CD8-positive, alpha-beta memory T cell (primary cell): ENCODE measurements around the gene PSMD5. TPM values are rescaled to one million over a fixed set of nuclear protein-coding genes. Genes with fewer than 3 reads are reported as not detected.

ENCODE experiments used
- CTCF ChIA-PET: fragments of 350-600 bp; sonication (Branson Sonifier 250); formaldehyde crosslinking; loops from one replicate; lab custom pipeline; 2021; ENCODE audit warnings: antibody characterized with exemption; lab: Charles Lee
- POLR2A ChIA-PET: fragments of 350-600 bp; sonication (Branson Sonifier 250); formaldehyde crosslinking; loops from one replicate; lab custom pipeline; 2021; ENCODE audit warnings: antibody characterized with exemption; lab: Charles Lee
- DNase-seq, 5 donors: peaks; one replicate each; pipeline versions ENCODE4 v3.0.0 to v3.0.0-alpha.2; 2020 to 2022; ENCODE audit warnings: mixed read lengths in 1 of 5
- H3K27ac ChIP-seq: one replicate; pipeline ENCODE4 v1.7.0; 2013; ENCODE audit warnings: low read depth, mild to moderate bottlenecking, low read length, moderate library complexity
- H3K27me3 ChIP-seq: 2 replicates; pipeline ENCODE4 v1.7.0; 2013; ENCODE audit warnings: low read length, mild to moderate bottlenecking; ENCODE audit not compliant: insufficient read depth, poor library complexity, severe bottlenecking
- H3K36me3 ChIP-seq: 2 replicates; pipeline ENCODE4 v1.7.0; 2013; ENCODE audit warnings: mild to moderate bottlenecking, low read length, moderate library complexity; ENCODE audit not compliant: insufficient read depth
- H3K4me1 ChIP-seq: 2 replicates; pipeline ENCODE4 v1.7.0; 2013; ENCODE audit warnings: mild to moderate bottlenecking, low read length, moderate library complexity; ENCODE audit not compliant: insufficient read depth
- H3K4me3 ChIP-seq: 2 replicates; pipeline ENCODE4 v1.7.0; 2013; ENCODE audit warnings: mild to moderate bottlenecking, low read length
- H3K9me3 ChIP-seq: 2 replicates; pipeline ENCODE4 v1.7.0; 2013; ENCODE audit warnings: mild to moderate bottlenecking, low read length
- H3K27ac Mint-ChIP-seq, 8 donors: one replicate each; pipeline ENCODE4 v1.8.0; 2020 to 2021; ENCODE audit warnings: mixed read lengths in 8 of 8, mild to moderate bottlenecking in 6 of 8, inconsistent platforms in 3 of 8, moderate library complexity in 3 of 8
- H3K27me3 Mint-ChIP-seq, 2 donors: one replicate each; pipeline ENCODE4 v1.8.0; 2020 to 2021; ENCODE audit warnings: mixed read lengths in 2 of 2, mild to moderate bottlenecking in 1 of 2, moderate library complexity in 1 of 2
- H3K36me3 Mint-ChIP-seq, 3 donors: one replicate each; pipeline ENCODE4 v1.8.0; 2020 to 2021; ENCODE audit warnings: mixed read lengths in 3 of 3, inconsistent platforms in 1 of 3, mild to moderate bottlenecking in 1 of 3
- H3K4me1 Mint-ChIP-seq, 3 donors: one replicate each; pipeline ENCODE4 v1.8.0; 2020 to 2021; ENCODE audit warnings: mixed read lengths in 3 of 3, inconsistent platforms in 1 of 3, mild to moderate bottlenecking in 1 of 3
- H3K4me3 Mint-ChIP-seq, 7 donors: one replicate each; pipeline ENCODE4 v1.8.0; 2020 to 2021; ENCODE audit warnings: mixed read lengths in 7 of 7, mild to moderate bottlenecking in 6 of 7, moderate library complexity in 4 of 7, inconsistent platforms in 2 of 7
- H3K9me3 Mint-ChIP-seq, 5 donors: one replicate each; pipeline ENCODE4 v1.8.0; 2020 to 2022; ENCODE audit warnings: mixed read lengths in 5 of 5, mild to moderate bottlenecking in 3 of 5, moderate library complexity in 2 of 5, inconsistent platforms in 1 of 5
- polyA plus RNA-seq: library from polyadenylated mRNA; unstranded; fragments of 300-500 nt; fragmentation: Illumina TruSeq; gene quantifications from one replicate; pipeline ENCODE4 v1.2.3, GENCODE V29; 2021
- total RNA-seq, 2 experiments: library from RNA; stranded (reverse); gene quantifications; one replicate each; pipeline ENCODE4 v1.2.3, GENCODE V29; 2021

The PSMD5 gene
- total and polyA plus RNA-seq, 3 experiments from 2014 or later, result 21.1 to 63.7 (median 60.9) TPM

GRCh38 chr9:120874226-120875194 lies 31.8 kb upstream of the PSMD5 start:
- ChIA-PET CTCF (interaction anchor here (1.0 to 19.5 kb wide), 8 partner anchors 13 to 200 kb away, joined by 3 to 363 read pairs (median 4); partner anchors contain the start of gene TRAF1), POLR2A (interaction anchor here (1.0 to 7.9 kb wide), 9 partner anchors 16 to 62 kb away, joined by 3 to 71 read pairs (median 7); no protein-coding TSS in a partner anchor)
- peaks cover 22% of the 10 kb centered on the region for H3K36me3 ChIP-seq
- Mint-ChIP-seq H3K9me3 (no peaks in the 10 kb centered on the region), H3K36me3 (peaks cover 2 to 50% (median 3%) of the 10 kb centered on the region in 3 donors), H3K27ac (peak overlapping the region; percentile 66 to 97 (median 91)), H3K27me3 (peaks cover 0 to 2% of the 10 kb centered on the region in 2 donors), H3K4me3 (peak overlapping the region in 4 of 7 donors; percentile 37 to 78 (median 69)), H3K4me1 (peaks cover 33 to 68% (median 46%) of the 10 kb centered on the region in 3 donors)
- DNase-seq, result peak in 2 of 5 donors; percentile 12 to 41
- no peaks in the 10 kb centered on the region for H3K9me3 ChIP-seq
- H3K27ac ChIP-seq, result peak overlapping the region; percentile 86
- no peaks in the 10 kb centered on the region for H3K27me3 ChIP-seq
- peaks cover 35% of the 10 kb centered on the region for H3K4me1 ChIP-seq
- no peak overlapping the region for H3K4me3 ChIP-seq

GRCh38 chr9:120873512-120873911 lies 30.8 kb upstream of the PSMD5 start:
- CTCF ChIA-PET, result interaction anchor here (1.0 to 19.5 kb wide), 8 partner anchors 11 to 201 kb away, joined by 3 to 363 read pairs (median 6); partner anchors contain the start of gene TRAF1
- peaks cover 0 to 2% of the 10 kb centered on the region in 2 donors for H3K27me3 Mint-ChIP-seq
- H3K27ac Mint-ChIP-seq, result peak overlapping the region; percentile 32 to 94 (median 72)
- H3K27me3 ChIP-seq, result no peaks in the 10 kb centered on the region
- peaks cover 22% of the 10 kb centered on the region for H3K36me3 ChIP-seq
- POLR2A ChIA-PET, result interaction anchor here (0.6 to 2.2 kb wide), 9 partner anchors 15 to 62 kb away, joined by 3 to 10 read pairs (median 7); no protein-coding TSS in a partner anchor
- peaks cover 27 to 65% (median 41%) of the 10 kb centered on the region in 3 donors for H3K4me1 Mint-ChIP-seq
- DNase-seq, result peak in 1 of 5 donors; percentile 43
- peaks cover 30% of the 10 kb centered on the region for H3K4me1 ChIP-seq
- peaks cover 2 to 55% (median 3%) of the 10 kb centered on the region in 3 donors for H3K36me3 Mint-ChIP-seq
- no peaks in the 10 kb centered on the region for H3K9me3 ChIP-seq
- no peak overlapping the region for H3K4me3 ChIP-seq
- H3K27ac ChIP-seq, result no peak overlapping the region
- no peaks in the 10 kb centered on the region for H3K9me3 Mint-ChIP-seq
- peak overlapping the region in 2 of 7 donors; percentile 53 to 64 for H3K4me3 Mint-ChIP-seq

- Histone ChIP-seq H3K4me1 (peaks cover 30% of the 10 kb centered on the region), H3K9me3 (no peaks in the 10 kb centered on the region), H3K27me3 (no peaks in the 10 kb centered on the region), H3K4me3 (no peak overlapping the region), H3K27ac (no peak overlapping the region), H3K36me3 (peaks cover 22% of the 10 kb centered on the region)
- Mint-ChIP-seq H3K27me3 (peaks cover 0 to 2% of the 10 kb centered on the region in 2 donors), H3K4me1 (peaks cover 24 to 65% (median 40%) of the 10 kb centered on the region in 3 donors), H3K4me3 (peak overlapping the region in 2 of 7 donors; percentile 53 to 64), H3K27ac (peak overlapping the region; percentile 32 to 94 (median 70)), H3K9me3 (no peaks in the 10 kb centered on the region), H3K36me3 (peaks cover 2 to 58% (median 3%) of the 10 kb centered on the region in 3 donors)
- ChIA-PET POLR2A (interaction anchor here (0.8 to 2.2 kb wide), 9 partner anchors 15 to 63 kb away, joined by 3 to 10 read pairs (median 7); no protein-coding TSS in a partner anchor), CTCF (interaction anchor here (1.0 to 19.5 kb wide), 9 partner anchors 11 to 203 kb away, joined by 3 to 363 read pairs (median 6); partner anchors contain the start of gene TRAF1)
- DNase-seq, result peak in 1 of 5 donors; percentile 6
Measured at GRCh38 chr9:120872791-120873502, 30.2 kb upstream of the PSMD5 start.

- Mint-ChIP-seq H3K27me3 (peaks cover 0 to 2% of the 10 kb centered on the region in 2 donors), H3K27ac (peak overlapping the region in 7 of 8 donors; percentile 5 to 97 (median 82)), H3K36me3 (peaks cover 3 to 70% (median 5%) of the 10 kb centered on the region in 3 donors), H3K9me3 (no peaks in the 10 kb centered on the region), H3K4me1 (peaks cover 15 to 54% (median 28%) of the 10 kb centered on the region in 3 donors), H3K4me3 (peak overlapping the region in 2 of 7 donors; percentile 9 to 40)
- POLR2A ChIA-PET, result interaction anchor here (1.3 to 4.7 kb wide), 3 partner anchors 22 to 66 kb away, joined by 3 to 37 read pairs (median 18); no protein-coding TSS in a partner anchor
- no peaks in the 10 kb centered on the region for H3K27me3 ChIP-seq
- CTCF ChIA-PET, result interaction anchor here (1.1 to 19.5 kb wide), 13 partner anchors 9 to 202 kb away, joined by 3 to 363 read pairs (median 8); partner anchors contain the start of genes PSMD5 and TRAF1
- peak in 1 of 5 donors; percentile 45 for DNase-seq
- H3K9me3 ChIP-seq, result no peaks in the 10 kb centered on the region
- peak overlapping the region; percentile 88 for H3K27ac ChIP-seq
- H3K36me3 ChIP-seq, result peaks cover 42% of the 10 kb centered on the region
- no peak overlapping the region for H3K4me3 ChIP-seq
- peaks cover 16% of the 10 kb centered on the region for H3K4me1 ChIP-seq
Measured at GRCh38 chr9:120870206-120870605, 27.5 kb upstream of the PSMD5 start.

GRCh38 chr9:120869726-120870125 lies 27.0 kb upstream of the PSMD5 start:
- Histone ChIP-seq H3K9me3 (no peaks in the 10 kb centered on the region), H3K4me3 (no peak overlapping the region), H3K4me1 (peaks cover 15% of the 10 kb centered on the region), H3K27me3 (no peaks in the 10 kb centered on the region), H3K27ac (peak overlapping the region; percentile 88), H3K36me3 (peaks cover 45% of the 10 kb centered on the region)
- H3K4me3 Mint-ChIP-seq, result peak overlapping the region in 5 of 7 donors; percentile 37 to 98 (median 92)
- no peaks in the 10 kb centered on the region for H3K9me3 Mint-ChIP-seq
- CTCF ChIA-PET, result interaction anchor here (1.1 to 19.5 kb wide), 22 partner anchors 9 to 202 kb away, joined by 3 to 363 read pairs (median 8); partner anchors contain the start of genes PSMD5 and TRAF1
- H3K27me3 Mint-ChIP-seq, result peaks cover 0 to 2% of the 10 kb centered on the region in 2 donors
- POLR2A ChIA-PET, result interaction anchor here (0.6 to 4.7 kb wide), 9 partner anchors 15 to 223 kb away, joined by 3 to 37 read pairs (median 4); no protein-coding TSS in a partner anchor
- peak overlapping the region in 7 of 8 donors; percentile 61 to 98 (median 96) for H3K27ac Mint-ChIP-seq
- peak in 1 of 5 donors; percentile 47 for DNase-seq
- H3K4me1 Mint-ChIP-seq, result peaks cover 15 to 51% (median 25%) of the 10 kb centered on the region in 3 donors
- H3K36me3 Mint-ChIP-seq, result peaks cover 3 to 73% (median 5%) of the 10 kb centered on the region in 3 donors

- Mint-ChIP-seq H3K36me3 (peaks cover 3 to 70% (median 5%) of the 10 kb centered on the region in 3 donors), H3K9me3 (no peaks in the 10 kb centered on the region), H3K4me3 (peak overlapping the region; percentile 92 to 98 (median 93)), H3K27me3 (peaks cover 0 to 2% of the 10 kb centered on the region in 2 donors), H3K27ac (peak overlapping the region; percentile 94 to 98 (median 96)), H3K4me1 (peaks cover 15 to 48% (median 21%) of the 10 kb centered on the region in 3 donors)
- no peaks in the 10 kb centered on the region for H3K9me3 ChIP-seq
- peak overlapping the region; percentile 88 for H3K27ac ChIP-seq
- H3K4me3 ChIP-seq, result peak overlapping the region; percentile 67
- ChIA-PET CTCF (interaction anchor here (0.8 to 19.5 kb wide), 26 partner anchors 9 to 302 kb away, joined by 3 to 363 read pairs (median 5); partner anchors contain the start of genes PSMD5 and TRAF1), POLR2A (interaction anchor here (0.6 to 4.7 kb wide), 9 partner anchors 15 to 222 kb away, joined by 3 to 37 read pairs (median 4); no protein-coding TSS in a partner anchor)
- H3K36me3 ChIP-seq, result peaks cover 43% of the 10 kb centered on the region
- no peak for DNase-seq
- H3K4me1 ChIP-seq, result peaks cover 15% of the 10 kb centered on the region
- no peaks in the 10 kb centered on the region for H3K27me3 ChIP-seq
Measured at GRCh38 chr9:120869360-120869687, 26.6 kb upstream of the PSMD5 start.
